ENCODE measurements around the gene KIAA1191. TPM values are rescaled to one million over a fixed set of nuclear protein-coding genes. Genes with fewer than 3 reads are reported as not detected.

Gene KIAA1191
- total and polyA plus RNA-seq, 9 of the 15 experiments (the other 6 are each of a cell fraction or from before 2014, with no cell fraction given) = 31.0 to 80.2 (median 45.7) TPM

DNA sequence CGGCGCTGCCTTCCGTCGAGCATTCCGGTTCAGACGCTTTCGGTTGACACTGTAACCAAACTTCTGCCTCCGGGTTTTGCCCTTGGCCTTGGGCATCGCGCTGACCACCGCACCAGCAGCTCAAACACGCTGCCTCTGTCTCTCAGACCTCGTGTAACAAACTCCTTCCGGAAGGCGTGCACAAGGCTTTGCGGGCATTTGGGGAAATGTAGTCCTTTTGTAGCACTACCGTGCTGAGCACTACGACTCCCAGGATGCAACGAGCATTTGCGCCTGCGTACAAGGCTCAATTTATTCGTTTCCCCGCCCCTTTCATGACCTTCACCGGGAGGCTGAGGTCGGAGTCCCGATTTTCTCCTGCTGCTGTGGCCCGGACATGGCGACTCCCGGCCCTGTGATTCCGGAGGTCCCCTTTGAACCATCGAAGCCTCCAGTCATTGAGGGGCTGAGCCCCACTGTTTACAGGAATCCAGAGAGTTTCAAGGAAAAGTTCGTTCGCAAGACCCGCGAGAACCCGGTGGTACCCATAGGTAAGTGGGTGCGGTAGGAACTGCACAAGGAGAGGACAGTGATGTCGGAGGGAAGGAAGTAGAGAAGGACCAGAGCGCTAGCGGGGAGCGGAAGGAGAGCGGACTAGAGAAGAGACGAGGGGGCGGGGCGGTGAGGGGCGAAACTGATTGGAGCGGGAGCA lies 27.0 kb upstream of the KIAA1191 start, which contains the start of the genes HIGD2A and NOP16 (continued):
- TF ChIP-seq, protein P1, sequence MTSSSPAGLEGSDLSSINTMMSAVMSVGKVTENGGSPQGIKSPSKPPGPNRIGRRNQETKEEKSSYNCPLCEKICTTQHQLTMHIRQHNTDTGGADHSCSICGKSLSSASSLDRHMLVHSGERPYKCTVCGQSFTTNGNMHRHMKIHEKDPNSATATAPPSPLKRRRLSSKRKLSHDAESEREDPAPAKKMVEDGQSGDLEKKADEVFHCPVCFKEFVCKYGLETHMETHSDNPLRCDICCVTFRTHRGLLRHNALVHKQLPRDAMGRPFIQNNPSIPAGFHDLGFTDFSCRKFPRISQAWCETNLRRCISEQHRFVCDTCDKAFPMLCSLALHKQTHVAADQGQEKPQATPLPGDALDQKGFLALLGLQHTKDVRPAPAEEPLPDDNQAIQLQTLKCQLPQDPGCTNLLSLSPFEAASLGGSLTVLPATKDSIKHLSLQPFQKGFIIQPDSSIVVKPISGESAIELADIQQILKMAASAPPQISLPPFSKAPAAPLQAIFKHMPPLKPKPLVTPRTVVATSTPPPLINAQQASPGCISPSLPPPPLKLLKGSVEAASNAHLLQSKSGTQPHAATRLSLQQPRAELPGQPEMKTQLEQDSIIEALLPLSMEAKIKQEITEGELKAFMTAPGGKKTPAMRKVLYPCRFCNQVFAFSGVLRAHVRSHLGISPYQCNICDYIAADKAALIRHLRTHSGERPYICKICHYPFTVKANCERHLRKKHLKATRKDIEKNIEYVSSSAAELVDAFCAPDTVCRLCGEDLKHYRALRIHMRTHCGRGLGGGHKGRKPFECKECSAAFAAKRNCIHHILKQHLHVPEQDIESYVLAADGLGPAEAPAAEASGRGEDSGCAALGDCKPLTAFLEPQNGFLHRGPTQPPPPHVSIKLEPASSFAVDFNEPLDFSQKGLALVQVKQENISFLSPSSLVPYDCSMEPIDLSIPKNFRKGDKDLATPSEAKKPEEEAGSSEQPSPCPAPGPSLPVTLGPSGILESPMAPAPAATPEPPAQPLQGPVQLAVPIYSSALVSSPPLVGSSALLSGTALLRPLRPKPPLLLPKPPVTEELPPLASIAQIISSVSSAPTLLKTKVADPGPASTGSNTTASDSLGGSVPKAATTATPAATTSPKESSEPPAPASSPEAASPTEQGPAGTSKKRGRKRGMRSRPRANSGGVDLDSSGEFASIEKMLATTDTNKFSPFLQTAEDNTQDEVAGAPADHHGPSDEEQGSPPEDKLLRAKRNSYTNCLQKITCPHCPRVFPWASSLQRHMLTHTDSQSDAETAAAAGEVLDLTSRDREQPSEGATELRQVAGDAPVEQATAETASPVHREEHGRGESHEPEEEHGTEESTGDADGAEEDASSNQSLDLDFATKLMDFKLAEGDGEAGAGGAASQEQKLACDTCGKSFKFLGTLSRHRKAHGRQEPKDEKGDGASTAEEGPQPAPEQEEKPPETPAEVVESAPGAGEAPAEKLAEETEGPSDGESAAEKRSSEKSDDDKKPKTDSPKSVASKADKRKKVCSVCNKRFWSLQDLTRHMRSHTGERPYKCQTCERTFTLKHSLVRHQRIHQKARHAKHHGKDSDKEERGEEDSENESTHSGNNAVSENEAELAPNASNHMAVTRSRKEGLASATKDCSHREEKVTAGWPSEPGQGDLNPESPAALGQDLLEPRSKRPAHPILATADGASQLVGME (CRISPR knock-in tag; IDR thresholded peaks at IDR 0.05) = no peak
- TF ChIP-seq LARP7 (IDR thresholded peaks at IDR 0.05) (peak; percentile 86; the same call in 1 of the 2 replicates), NFRKB (IDR thresholded peaks at IDR 0.05; ENCODE audit: low read depth) (peak; percentile 97), BCOR (IDR thresholded peaks at IDR 0.05) (peak; percentile 70), STAT5A (IDR thresholded peaks at IDR 0.05; ENCODE audit: borderline replicate concordance, low read length) (peak; percentile 57; the same call in 1 of the 2 replicates)
- TF ChIP-seq, protein P2, sequence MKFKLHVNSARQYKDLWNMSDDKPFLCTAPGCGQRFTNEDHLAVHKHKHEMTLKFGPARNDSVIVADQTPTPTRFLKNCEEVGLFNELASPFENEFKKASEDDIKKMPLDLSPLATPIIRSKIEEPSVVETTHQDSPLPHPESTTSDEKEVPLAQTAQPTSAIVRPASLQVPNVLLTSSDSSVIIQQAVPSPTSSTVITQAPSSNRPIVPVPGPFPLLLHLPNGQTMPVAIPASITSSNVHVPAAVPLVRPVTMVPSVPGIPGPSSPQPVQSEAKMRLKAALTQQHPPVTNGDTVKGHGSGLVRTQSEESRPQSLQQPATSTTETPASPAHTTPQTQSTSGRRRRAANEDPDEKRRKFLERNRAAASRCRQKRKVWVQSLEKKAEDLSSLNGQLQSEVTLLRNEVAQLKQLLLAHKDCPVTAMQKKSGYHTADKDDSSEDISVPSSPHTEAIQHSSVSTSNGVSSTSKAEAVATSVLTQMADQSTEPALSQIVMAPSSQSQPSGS (CRISPR knock-in tag; IDR thresholded peaks at IDR 0.05) = no peak
- TF ChIP-seq, protein P3, sequence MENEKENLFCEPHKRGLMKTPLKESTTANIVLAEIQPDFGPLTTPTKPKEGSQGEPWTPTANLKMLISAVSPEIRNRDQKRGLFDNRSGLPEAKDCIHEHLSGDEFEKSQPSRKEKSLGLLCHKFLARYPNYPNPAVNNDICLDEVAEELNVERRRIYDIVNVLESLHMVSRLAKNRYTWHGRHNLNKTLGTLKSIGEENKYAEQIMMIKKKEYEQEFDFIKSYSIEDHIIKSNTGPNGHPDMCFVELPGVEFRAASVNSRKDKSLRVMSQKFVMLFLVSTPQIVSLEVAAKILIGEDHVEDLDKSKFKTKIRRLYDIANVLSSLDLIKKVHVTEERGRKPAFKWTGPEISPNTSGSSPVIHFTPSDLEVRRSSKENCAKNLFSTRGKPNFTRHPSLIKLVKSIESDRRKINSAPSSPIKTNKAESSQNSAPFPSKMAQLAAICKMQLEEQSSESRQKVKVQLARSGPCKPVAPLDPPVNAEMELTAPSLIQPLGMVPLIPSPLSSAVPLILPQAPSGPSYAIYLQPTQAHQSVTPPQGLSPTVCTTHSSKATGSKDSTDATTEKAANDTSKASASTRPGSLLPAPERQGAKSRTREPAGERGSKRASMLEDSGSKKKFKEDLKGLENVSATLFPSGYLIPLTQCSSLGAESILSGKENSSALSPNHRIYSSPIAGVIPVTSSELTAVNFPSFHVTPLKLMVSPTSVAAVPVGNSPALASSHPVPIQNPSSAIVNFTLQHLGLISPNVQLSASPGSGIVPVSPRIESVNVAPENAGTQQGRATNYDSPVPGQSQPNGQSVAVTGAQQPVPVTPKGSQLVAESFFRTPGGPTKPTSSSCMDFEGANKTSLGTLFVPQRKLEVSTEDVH (IDR thresholded peaks at IDR 0.05; ENCODE audit: low read depth, partially characterized antibody) = peak; percentile 95
- TF ChIP-seq, protein P4, sequence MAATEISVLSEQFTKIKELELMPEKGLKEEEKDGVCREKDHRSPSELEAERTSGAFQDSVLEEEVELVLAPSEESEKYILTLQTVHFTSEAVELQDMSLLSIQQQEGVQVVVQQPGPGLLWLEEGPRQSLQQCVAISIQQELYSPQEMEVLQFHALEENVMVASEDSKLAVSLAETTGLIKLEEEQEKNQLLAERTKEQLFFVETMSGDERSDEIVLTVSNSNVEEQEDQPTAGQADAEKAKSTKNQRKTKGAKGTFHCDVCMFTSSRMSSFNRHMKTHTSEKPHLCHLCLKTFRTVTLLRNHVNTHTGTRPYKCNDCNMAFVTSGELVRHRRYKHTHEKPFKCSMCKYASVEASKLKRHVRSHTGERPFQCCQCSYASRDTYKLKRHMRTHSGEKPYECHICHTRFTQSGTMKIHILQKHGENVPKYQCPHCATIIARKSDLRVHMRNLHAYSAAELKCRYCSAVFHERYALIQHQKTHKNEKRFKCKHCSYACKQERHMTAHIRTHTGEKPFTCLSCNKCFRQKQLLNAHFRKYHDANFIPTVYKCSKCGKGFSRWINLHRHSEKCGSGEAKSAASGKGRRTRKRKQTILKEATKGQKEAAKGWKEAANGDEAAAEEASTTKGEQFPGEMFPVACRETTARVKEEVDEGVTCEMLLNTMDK (IDR thresholded peaks at IDR 0.05; ENCODE audit: borderline replicate concordance, insufficient read depth, low read depth, low read length, poor library complexity, severe bottlenecking) = peak; percentile 6
- TF ChIP-seq, protein P5, sequence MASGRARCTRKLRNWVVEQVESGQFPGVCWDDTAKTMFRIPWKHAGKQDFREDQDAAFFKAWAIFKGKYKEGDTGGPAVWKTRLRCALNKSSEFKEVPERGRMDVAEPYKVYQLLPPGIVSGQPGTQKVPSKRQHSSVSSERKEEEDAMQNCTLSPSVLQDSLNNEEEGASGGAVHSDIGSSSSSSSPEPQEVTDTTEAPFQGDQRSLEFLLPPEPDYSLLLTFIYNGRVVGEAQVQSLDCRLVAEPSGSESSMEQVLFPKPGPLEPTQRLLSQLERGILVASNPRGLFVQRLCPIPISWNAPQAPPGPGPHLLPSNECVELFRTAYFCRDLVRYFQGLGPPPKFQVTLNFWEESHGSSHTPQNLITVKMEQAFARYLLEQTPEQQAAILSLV (tag; IDR thresholded peaks at IDR 0.05) = no peak
